SK-N-SH (cell line): ENCODE measurements around the gene FNDC3B.

Source experiments
- EZH2phosphoT487 ChIP-seq: fragments of 200-600 bp; sonication (generic); IDR thresholded peaks from 2 replicates; pipeline ENCODE4 v1.6.1; 2017; ENCODE audit warnings: low read depth, mixed run types, mild to moderate bottlenecking, antibody characterized with exemption, moderate library complexity, borderline replicate concordance
- FOXJ3 ChIP-seq: sonication (generic); formaldehyde crosslinking; IDR thresholded peaks from 2 replicates; pipeline ENCODE4 v1.5.1; 2020; ENCODE audit warnings: mild to moderate bottlenecking, missing genetic modification reagents
- FOXM1 ChIP-seq: IDR thresholded peaks from 2 replicates; pipeline ENCODE4 v1.4.0; 2012; ENCODE audit warnings: low read depth, mild to moderate bottlenecking
- NRF1 ChIP-seq: IDR thresholded peaks from 2 replicates; pipeline ENCODE4 v1.6.1; 2012; ENCODE audit warnings: low read depth, mild to moderate bottlenecking, low read length
- RFX5 ChIP-seq: IDR thresholded peaks from 2 replicates; pipeline ENCODE4 v1.6.1; 2012; ENCODE audit warnings: mild to moderate bottlenecking, improper control_type of control experiment, low read length
- SMC3 ChIP-seq: IDR thresholded peaks from 2 replicates; pipeline ENCODE4 v1.6.1; 2012; ENCODE audit warnings: low read depth, low read length, improper control_type of control experiment
- TCF12 ChIP-seq: IDR thresholded peaks from 2 replicates; pipeline ENCODE4 v1.4.0; 2012
- TF ChIP-seq, protein P1 (sequence below): fragments of 200-600 bp; sonication (generic); IDR thresholded peaks from 2 replicates; pipeline ENCODE4 v1.6.1; 2017; ENCODE audit warnings: antibody characterized with exemption, mild to moderate bottlenecking, moderate library complexity

DNA sequence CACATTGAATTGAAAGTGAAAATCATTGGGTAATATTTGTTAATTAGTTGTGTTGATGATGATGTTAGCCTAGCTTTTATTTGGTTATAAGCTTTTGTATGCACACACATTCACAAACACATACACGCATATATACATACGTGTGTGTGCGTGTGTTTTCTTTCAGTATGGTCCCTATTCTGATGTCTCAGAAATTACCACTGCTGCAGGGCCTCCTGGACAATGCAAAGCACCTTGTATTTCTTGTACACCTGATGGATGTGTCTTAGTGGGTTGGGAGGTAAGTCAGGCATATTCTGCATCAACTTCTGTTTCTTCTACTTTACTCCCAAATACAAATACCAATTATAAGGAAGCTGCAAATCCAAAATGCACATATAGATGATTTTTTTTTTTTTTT, 306.8 kb downstream of the FNDC3B start:
- TF ChIP-seq TCF12 (no peak), FOXM1 (no peak), SMC3 (no peak), RFX5 (no peak), EZH2phosphoT487 (no peak), NRF1 (no peak), FOXJ3 (CRISPR knock-in tag) (no peak)
- TF ChIP-seq, protein P1, sequence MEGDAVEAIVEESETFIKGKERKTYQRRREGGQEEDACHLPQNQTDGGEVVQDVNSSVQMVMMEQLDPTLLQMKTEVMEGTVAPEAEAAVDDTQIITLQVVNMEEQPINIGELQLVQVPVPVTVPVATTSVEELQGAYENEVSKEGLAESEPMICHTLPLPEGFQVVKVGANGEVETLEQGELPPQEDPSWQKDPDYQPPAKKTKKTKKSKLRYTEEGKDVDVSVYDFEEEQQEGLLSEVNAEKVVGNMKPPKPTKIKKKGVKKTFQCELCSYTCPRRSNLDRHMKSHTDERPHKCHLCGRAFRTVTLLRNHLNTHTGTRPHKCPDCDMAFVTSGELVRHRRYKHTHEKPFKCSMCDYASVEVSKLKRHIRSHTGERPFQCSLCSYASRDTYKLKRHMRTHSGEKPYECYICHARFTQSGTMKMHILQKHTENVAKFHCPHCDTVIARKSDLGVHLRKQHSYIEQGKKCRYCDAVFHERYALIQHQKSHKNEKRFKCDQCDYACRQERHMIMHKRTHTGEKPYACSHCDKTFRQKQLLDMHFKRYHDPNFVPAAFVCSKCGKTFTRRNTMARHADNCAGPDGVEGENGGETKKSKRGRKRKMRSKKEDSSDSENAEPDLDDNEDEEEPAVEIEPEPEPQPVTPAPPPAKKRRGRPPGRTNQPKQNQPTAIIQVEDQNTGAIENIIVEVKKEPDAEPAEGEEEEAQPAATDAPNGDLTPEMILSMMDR: no peak
